ENCODE results near the gene DCC.

The DCC gene

DNA sequence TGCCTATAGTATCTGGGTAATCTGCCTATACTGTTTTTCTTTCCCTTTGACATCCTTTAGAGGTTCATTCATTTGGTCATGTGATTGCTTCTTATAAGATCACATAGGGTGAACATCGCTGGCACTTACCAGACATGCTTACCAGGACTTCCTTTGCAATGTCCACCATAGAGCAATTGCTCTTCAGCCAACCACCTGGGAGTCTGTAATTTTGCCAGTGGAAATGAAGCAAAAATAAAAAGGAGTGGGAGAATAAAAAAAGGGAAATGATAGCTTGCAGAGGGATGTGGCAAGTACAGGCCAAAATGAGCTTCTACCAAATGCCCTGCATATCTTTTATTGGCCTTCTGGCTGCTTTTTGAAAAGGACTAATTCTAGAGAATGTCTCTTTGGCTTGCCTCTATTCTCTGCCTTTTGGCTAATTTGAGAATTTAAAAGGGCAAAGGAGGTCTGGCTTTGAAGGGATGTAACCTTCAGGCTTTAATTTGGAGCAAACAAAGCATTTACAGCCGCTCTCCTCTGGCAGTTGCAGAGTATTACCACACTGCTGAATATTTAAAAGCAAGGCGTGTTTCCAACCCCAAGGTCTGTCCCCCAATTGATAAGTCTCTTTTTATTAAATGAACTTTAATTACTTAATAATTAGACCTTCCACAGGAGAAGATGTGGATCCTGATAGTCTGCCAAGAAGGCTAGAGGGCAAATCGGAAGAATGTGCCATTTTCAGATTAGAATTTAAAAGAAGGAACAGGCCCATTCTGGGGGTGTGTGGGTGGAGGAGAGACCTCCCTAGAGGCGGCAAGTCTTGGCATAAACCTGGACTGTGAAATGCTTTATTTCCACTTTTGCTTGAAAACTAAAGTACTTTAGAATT, 557.9 kb downstream of the DCC start:
- Histone ChIP-seq H3K79me1 (replicated peaks; ENCODE audit: low read length, poor library complexity, severe bottlenecking) (no peaks in the 10 kb centered on the region), H3K9ac (ENCODE audit: low read length) (no peak overlapping the region), H3K4me2 (ENCODE audit: low read length, poor library complexity, severe bottlenecking) (no peak overlapping the region), H2BK12ac (ENCODE audit: low read length in 2 of 2) (no peak overlapping the region), H2BK15ac (ENCODE audit: low read depth, poor library complexity, severe bottlenecking) (no peak overlapping the region), H3K23ac (ENCODE audit: low read length in 2 of 2) (no peak overlapping the region), H3K36me3 (ENCODE audit: control insufficient read depth in 1 of 2, insufficient read depth in 2 of 2, low read depth in 1 of 2, low read length in 2 of 2) (no peaks in the 10 kb centered on the region), H2AK5ac (ENCODE audit: low read length, severe bottlenecking) (no peak overlapping the region), H3K4me1 (ENCODE audit: control insufficient read depth, insufficient read depth, low read depth, low read length) (no peaks in the 10 kb centered on the region), H3K27me3 (ENCODE audit: control insufficient read depth in 1 of 2, insufficient read depth in 1 of 2, low read length in 2 of 2) (no peaks in the 10 kb centered on the region), H3K14ac (ENCODE audit: low read length in 2 of 2) (no peak overlapping the region), H2BK120ac (ENCODE audit: low read depth, low read length) (no peak overlapping the region), H4K91ac (ENCODE audit: low read length) (no peak overlapping the region), H3K4ac (ENCODE audit: low read depth in 1 of 2, low read length in 2 of 2) (no peak overlapping the region), H4K8ac (ENCODE audit: low read length) (no peak overlapping the region), H2AFZ (ENCODE audit: low read depth, low read length) (no peak overlapping the region), H3K27ac (ENCODE audit: low read length, poor library complexity, severe bottlenecking) (no peak overlapping the region), H3K18ac (ENCODE audit: low read depth in 1 of 2, low read length in 2 of 2) (no peak overlapping the region), H2BK5ac (ENCODE audit: low read depth, low read length, poor library complexity, severe bottlenecking) (no peak overlapping the region), H3K4me3 (ENCODE audit: insufficient read depth in 1 of 2, low read depth in 1 of 2, low read length in 2 of 2) (no peak overlapping the region), H3K9me3 (ENCODE audit: control insufficient read depth, low read length) (no peaks in the 10 kb centered on the region)
- WGBS, result 75% methylated on average over 4 of the region's 5 CpGs
- DNase-seq, result no peak

DNA sequence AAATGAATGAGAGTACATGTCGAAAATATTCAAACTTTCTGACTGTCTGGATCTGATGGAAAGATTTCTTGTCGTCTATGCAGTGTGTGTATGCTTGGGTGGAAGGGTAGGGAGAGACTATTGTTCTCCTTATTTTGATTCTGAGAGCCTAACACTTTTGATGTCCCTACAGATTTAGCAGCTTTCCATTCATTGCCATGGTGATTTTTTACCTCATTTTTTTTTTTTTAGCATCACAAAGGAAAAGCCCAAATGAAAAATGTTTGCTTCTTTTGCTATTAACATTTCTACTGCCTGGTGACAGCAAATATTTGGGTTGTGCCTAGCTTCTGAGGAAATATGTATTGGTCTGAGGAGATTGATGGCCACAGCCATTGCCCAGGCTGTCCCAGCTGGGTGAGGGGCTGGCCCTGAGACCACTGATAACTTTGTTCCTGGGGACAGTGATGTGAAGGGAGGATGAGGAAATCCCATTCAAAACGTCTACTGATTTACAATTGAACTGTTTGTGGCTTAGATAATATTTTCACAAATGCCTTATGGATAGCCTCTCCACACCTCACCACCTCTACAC, 558.6 kb downstream of the DCC start:
- Histone ChIP-seq H3K4me3 (ENCODE audit: insufficient read depth in 1 of 2, low read depth in 1 of 2, low read length in 2 of 2) (no peak overlapping the region), H3K9ac (ENCODE audit: low read length) (no peak overlapping the region), H3K4me2 (ENCODE audit: low read length, poor library complexity, severe bottlenecking) (no peak overlapping the region), H3K9me3 (ENCODE audit: control insufficient read depth, low read length) (no peaks in the 10 kb centered on the region), H3K79me1 (replicated peaks; ENCODE audit: low read length, poor library complexity, severe bottlenecking) (no peaks in the 10 kb centered on the region), H3K27ac (ENCODE audit: low read length, poor library complexity, severe bottlenecking) (no peak overlapping the region), H3K4ac (ENCODE audit: low read depth in 1 of 2, low read length in 2 of 2) (no peak overlapping the region), H2BK120ac (ENCODE audit: low read depth, low read length) (no peak overlapping the region), H2AFZ (ENCODE audit: low read depth, low read length) (no peak overlapping the region), H4K91ac (ENCODE audit: low read length) (no peak overlapping the region), H3K4me1 (ENCODE audit: control insufficient read depth, insufficient read depth, low read depth, low read length) (no peaks in the 10 kb centered on the region), H3K27me3 (ENCODE audit: control insufficient read depth in 1 of 2, insufficient read depth in 1 of 2, low read length in 2 of 2) (no peaks in the 10 kb centered on the region), H3K18ac (ENCODE audit: low read depth in 1 of 2, low read length in 2 of 2) (no peak overlapping the region), H2BK15ac (ENCODE audit: low read depth, poor library complexity, severe bottlenecking) (no peak overlapping the region), H2AK5ac (ENCODE audit: low read length, severe bottlenecking) (no peak overlapping the region), H3K23ac (ENCODE audit: low read length in 2 of 2) (no peak overlapping the region), H3K14ac (ENCODE audit: low read length in 2 of 2) (no peak overlapping the region), H2BK12ac (ENCODE audit: low read length in 2 of 2) (no peak overlapping the region), H2BK5ac (ENCODE audit: low read depth, low read length, poor library complexity, severe bottlenecking) (no peak overlapping the region), H4K8ac (ENCODE audit: low read length) (no peak overlapping the region), H3K36me3 (ENCODE audit: control insufficient read depth in 1 of 2, insufficient read depth in 2 of 2, low read depth in 1 of 2, low read length in 2 of 2) (no peaks in the 10 kb centered on the region)
- DNase-seq, result no peak
- WGBS, result 56% methylated on average over 2 of the region's 3 CpGs

- Histone ChIP-seq H3K4me3 (ENCODE audit: insufficient read depth in 1 of 2, low read depth in 1 of 2, low read length in 2 of 2) (no peak overlapping the region), H3K4me2 (ENCODE audit: low read length, poor library complexity, severe bottlenecking) (no peak overlapping the region), H4K91ac (ENCODE audit: low read length) (no peak overlapping the region), H3K79me1 (replicated peaks; ENCODE audit: low read length, poor library complexity, severe bottlenecking) (no peaks in the 10 kb centered on the region), H4K8ac (ENCODE audit: low read length) (no peak overlapping the region), H3K23ac (ENCODE audit: low read length in 2 of 2) (no peak overlapping the region), H3K14ac (ENCODE audit: low read length in 2 of 2) (no peak overlapping the region), H3K4ac (ENCODE audit: low read depth in 1 of 2, low read length in 2 of 2) (no peak overlapping the region), H2BK120ac (ENCODE audit: low read depth, low read length) (no peak overlapping the region), H2BK15ac (ENCODE audit: low read depth, poor library complexity, severe bottlenecking) (no peak overlapping the region), H2AFZ (ENCODE audit: low read depth, low read length) (no peak overlapping the region), H2BK5ac (ENCODE audit: low read depth, low read length, poor library complexity, severe bottlenecking) (no peak overlapping the region), H2BK12ac (ENCODE audit: low read length in 2 of 2) (no peak overlapping the region), H3K9me3 (ENCODE audit: control insufficient read depth, low read length) (no peaks in the 10 kb centered on the region), H3K18ac (ENCODE audit: low read depth in 1 of 2, low read length in 2 of 2) (no peak overlapping the region), H3K36me3 (ENCODE audit: control insufficient read depth in 1 of 2, insufficient read depth in 2 of 2, low read depth in 1 of 2, low read length in 2 of 2) (no peaks in the 10 kb centered on the region), H2AK5ac (ENCODE audit: low read length, severe bottlenecking) (no peak overlapping the region), H3K4me1 (ENCODE audit: control insufficient read depth, insufficient read depth, low read depth, low read length) (no peaks in the 10 kb centered on the region), H3K27me3 (ENCODE audit: control insufficient read depth in 1 of 2, insufficient read depth in 1 of 2, low read length in 2 of 2) (no peaks in the 10 kb centered on the region), H3K9ac (ENCODE audit: low read length) (no peak overlapping the region), H3K27ac (ENCODE audit: low read length, poor library complexity, severe bottlenecking) (no peak overlapping the region)
- 54% methylated on average over 2 of the region's 3 CpGs for WGBS
- DNase-seq, result no peak
Observed at GRCh38 chr18:52902188-52902587, 562.2 kb downstream of the DCC start.

- H3K79me1 ChIP-seq (replicated peaks; ENCODE audit: low read length, poor library complexity, severe bottlenecking), result no peaks in the 10 kb centered on the region
- H2AFZ ChIP-seq (ENCODE audit: low read depth, low read length), result no peak overlapping the region
- WGBS, result 28% methylated on average over 2 of the region's 3 CpGs
- no peak overlapping the region for H3K4me3 ChIP-seq (ENCODE audit: insufficient read depth in 1 of 2, low read depth in 1 of 2, low read length in 2 of 2)
- H3K4ac ChIP-seq (ENCODE audit: low read depth in 1 of 2, low read length in 2 of 2), result no peak overlapping the region
- no peaks in the 10 kb centered on the region for H3K36me3 ChIP-seq (ENCODE audit: control insufficient read depth in 1 of 2, insufficient read depth in 2 of 2, low read depth in 1 of 2, low read length in 2 of 2)
- no peak overlapping the region for H2BK15ac ChIP-seq (ENCODE audit: low read depth, poor library complexity, severe bottlenecking)
- no peaks in the 10 kb centered on the region for H3K27me3 ChIP-seq (ENCODE audit: control insufficient read depth in 1 of 2, insufficient read depth in 1 of 2, low read length in 2 of 2)
- no peak overlapping the region for H2BK5ac ChIP-seq (ENCODE audit: low read depth, low read length, poor library complexity, severe bottlenecking)
- no peak overlapping the region for H3K27ac ChIP-seq (ENCODE audit: low read length, poor library complexity, severe bottlenecking)
- no peak overlapping the region for H4K91ac ChIP-seq (ENCODE audit: low read length)
- no peak overlapping the region for H3K9ac ChIP-seq (ENCODE audit: low read length)
- no peak overlapping the region for H3K4me2 ChIP-seq (ENCODE audit: low read length, poor library complexity, severe bottlenecking)
- H2BK120ac ChIP-seq (ENCODE audit: low read depth, low read length), result no peak overlapping the region
- H3K9me3 ChIP-seq (ENCODE audit: control insufficient read depth, low read length), result no peaks in the 10 kb centered on the region
- no peak for DNase-seq
- H3K14ac ChIP-seq (ENCODE audit: low read length in 2 of 2), result no peak overlapping the region
- H4K8ac ChIP-seq (ENCODE audit: low read length), result no peak overlapping the region
- no peak overlapping the region for H2AK5ac ChIP-seq (ENCODE audit: low read length, severe bottlenecking)
- no peak overlapping the region for H3K23ac ChIP-seq (ENCODE audit: low read length in 2 of 2)
- no peak overlapping the region for H3K18ac ChIP-seq (ENCODE audit: low read depth in 1 of 2, low read length in 2 of 2)
- no peaks in the 10 kb centered on the region for H3K4me1 ChIP-seq (ENCODE audit: control insufficient read depth, insufficient read depth, low read depth, low read length)
- no peak overlapping the region for H2BK12ac ChIP-seq (ENCODE audit: low read length in 2 of 2)
Observed at GRCh38 chr18:52903857-52904256, 563.9 kb downstream of the DCC start.

Data from mesenchymal stem cell (in vitro differentiated cells and primary cell).